Measurements from ENCODE around the gene GSDMA. TPM values are rescaled to one million over a fixed set of nuclear protein-coding genes. Genes with fewer than 3 reads are reported as not detected.

GSDMA gene
- total and polyA plus RNA-seq, 10 of the 15 experiments (the other 5 are each of a cell fraction or from before 2014, with no cell fraction given), result 0.04 to 0.11 TPM; not detected in 8

- no peak overlapping the region for H3K27ac ChIP-seq (ENCODE audit: control insufficient read depth, insufficient read depth)
- no peaks in the 10 kb centered on the region for H3K36me3 ChIP-seq (ENCODE audit: control insufficient read depth in 2 of 2, insufficient read depth in 2 of 2, low read length in 1 of 2)
- no peaks in the 10 kb centered on the region for H4K20me1 ChIP-seq (ENCODE audit: control insufficient read depth, insufficient read depth)
- in situ Hi-C loops (cut with MboI) (no loop called here), intact Hi-C loops (cut with micrococcal nuclease; ENCODE audit: unreplicated experiment) (no loop called here)
- no TSS peak for BruUV-seq (replicated peaks)
- ChIA-PET SMC1A (ENCODE audit: uncharacterized antibody, unreplicated experiment) (no interaction called here), RAD21 (ENCODE audit: unreplicated experiment) (no interaction called here), CTCF (interaction anchor here (0.7 kb wide), 1 partner anchor 14 kb away, joined by 3 read pairs; the partner anchor contains the start of gene PSMD3), POLR2A (no interaction called here)
- DNase-seq (ENCODE audit: low read depth, low spot score), result no peak
- TF ChIP-seq JUND (IDR thresholded peaks at IDR 0.05; ENCODE audit: low read depth, low read length) (no peak), HDAC2 (IDR thresholded peaks at IDR 0.05) (no peak), CBX5 (IDR thresholded peaks at IDR 0.05; ENCODE audit: low read depth) (no peak), SREBF2 (IDR thresholded peaks at IDR 0.05; ENCODE audit: low read length) (no peak), TCF7 (IDR thresholded peaks at IDR 0.05; ENCODE audit: borderline replicate concordance) (no peak), POLR2A (IDR thresholded peaks at IDR 0.05; ENCODE audit: low read depth, low read length) (no peak), GABPA (IDR thresholded peaks at IDR 0.05; ENCODE audit: low read depth) (no peak), CBFB (IDR thresholded peaks at IDR 0.05; ENCODE audit: low read depth) (no peak), NR2C1 (IDR thresholded peaks at IDR 0.05) (no peak), SMARCA5 (IDR thresholded peaks at IDR 0.05) (no peak), BHLHE40 (IDR thresholded peaks at IDR 0.05; ENCODE audit: borderline replicate concordance in 1 of 2, low read depth in 2 of 2, low read length in 1 of 2) (no peak), ZSCAN29 (IDR thresholded peaks at IDR 0.05) (no peak), FOS (IDR thresholded peaks at IDR 0.05; ENCODE audit: borderline replicate concordance, extremely low read depth, insufficient read length) (no peak)
- TF ChIP-seq, protein P1, sequence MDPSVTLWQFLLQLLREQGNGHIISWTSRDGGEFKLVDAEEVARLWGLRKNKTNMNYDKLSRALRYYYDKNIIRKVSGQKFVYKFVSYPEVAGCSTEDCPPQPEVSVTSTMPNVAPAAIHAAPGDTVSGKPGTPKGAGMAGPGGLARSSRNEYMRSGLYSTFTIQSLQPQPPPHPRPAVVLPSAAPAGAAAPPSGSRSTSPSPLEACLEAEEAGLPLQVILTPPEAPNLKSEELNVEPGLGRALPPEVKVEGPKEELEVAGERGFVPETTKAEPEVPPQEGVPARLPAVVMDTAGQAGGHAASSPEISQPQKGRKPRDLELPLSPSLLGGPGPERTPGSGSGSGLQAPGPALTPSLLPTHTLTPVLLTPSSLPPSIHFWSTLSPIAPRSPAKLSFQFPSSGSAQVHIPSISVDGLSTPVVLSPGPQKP (IDR thresholded peaks at IDR 0.05; ENCODE audit: low read depth, low read length), result no peak
- TF ChIP-seq, protein P2, sequence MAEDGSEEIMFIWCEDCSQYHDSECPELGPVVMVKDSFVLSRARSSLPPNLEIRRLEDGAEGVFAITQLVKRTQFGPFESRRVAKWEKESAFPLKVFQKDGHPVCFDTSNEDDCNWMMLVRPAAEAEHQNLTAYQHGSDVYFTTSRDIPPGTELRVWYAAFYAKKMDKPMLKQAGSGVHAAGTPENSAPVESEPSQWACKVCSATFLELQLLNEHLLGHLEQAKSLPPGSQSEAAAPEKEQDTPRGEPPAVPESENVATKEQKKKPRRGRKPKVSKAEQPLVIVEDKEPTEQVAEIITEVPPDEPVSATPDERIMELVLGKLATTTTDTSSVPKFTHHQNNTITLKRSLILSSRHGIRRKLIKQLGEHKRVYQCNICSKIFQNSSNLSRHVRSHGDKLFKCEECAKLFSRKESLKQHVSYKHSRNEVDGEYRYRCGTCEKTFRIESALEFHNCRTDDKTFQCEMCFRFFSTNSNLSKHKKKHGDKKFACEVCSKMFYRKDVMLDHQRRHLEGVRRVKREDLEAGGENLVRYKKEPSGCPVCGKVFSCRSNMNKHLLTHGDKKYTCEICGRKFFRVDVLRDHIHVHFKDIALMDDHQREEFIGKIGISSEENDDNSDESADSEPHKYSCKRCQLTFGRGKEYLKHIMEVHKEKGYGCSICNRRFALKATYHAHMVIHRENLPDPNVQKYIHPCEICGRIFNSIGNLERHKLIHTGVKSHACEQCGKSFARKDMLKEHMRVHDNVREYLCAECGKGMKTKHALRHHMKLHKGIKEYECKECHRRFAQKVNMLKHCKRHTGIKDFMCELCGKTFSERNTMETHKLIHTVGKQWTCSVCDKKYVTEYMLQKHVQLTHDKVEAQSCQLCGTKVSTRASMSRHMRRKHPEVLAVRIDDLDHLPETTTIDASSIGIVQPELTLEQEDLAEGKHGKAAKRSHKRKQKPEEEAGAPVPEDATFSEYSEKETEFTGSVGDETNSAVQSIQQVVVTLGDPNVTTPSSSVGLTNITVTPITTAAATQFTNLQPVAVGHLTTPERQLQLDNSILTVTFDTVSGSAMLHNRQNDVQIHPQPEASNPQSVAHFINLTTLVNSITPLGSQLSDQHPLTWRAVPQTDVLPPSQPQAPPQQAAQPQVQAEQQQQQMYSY (CRISPR knock-in tag; IDR thresholded peaks at IDR 0.05), result no peak
- TF ChIP-seq, protein P3, sequence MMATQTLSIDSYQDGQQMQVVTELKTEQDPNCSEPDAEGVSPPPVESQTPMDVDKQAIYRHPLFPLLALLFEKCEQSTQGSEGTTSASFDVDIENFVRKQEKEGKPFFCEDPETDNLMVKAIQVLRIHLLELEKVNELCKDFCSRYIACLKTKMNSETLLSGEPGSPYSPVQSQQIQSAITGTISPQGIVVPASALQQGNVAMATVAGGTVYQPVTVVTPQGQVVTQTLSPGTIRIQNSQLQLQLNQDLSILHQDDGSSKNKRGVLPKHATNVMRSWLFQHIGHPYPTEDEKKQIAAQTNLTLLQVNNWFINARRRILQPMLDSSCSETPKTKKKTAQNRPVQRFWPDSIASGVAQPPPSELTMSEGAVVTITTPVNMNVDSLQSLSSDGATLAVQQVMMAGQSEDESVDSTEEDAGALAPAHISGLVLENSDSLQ (IDR thresholded peaks at IDR 0.05), result no peak
- H3K9me3 ChIP-seq (replicated peaks; ENCODE audit: control insufficient read depth, insufficient read depth, low read length), result no peaks in the 10 kb centered on the region
- H2AFZ ChIP-seq (ENCODE audit: control insufficient read depth, low read depth, low read length), result no peak overlapping the region
- ATAC-seq, result no peak
- 50% methylated on average over 6 of the region's 6 CpGs for WGBS (ENCODE audit: insufficient coverage, insufficient replicate concordance, low lambda C conversion rate, missing lambda C conversion rate)
- no peak overlapping the region for H3K9ac ChIP-seq (ENCODE audit: control insufficient read depth, insufficient read depth, low read length)
- no peaks in the 10 kb centered on the region for H3K79me2 ChIP-seq (ENCODE audit: control insufficient read depth, insufficient read depth, low read length)
- H3K4me2 ChIP-seq (ENCODE audit: control insufficient read depth, insufficient read depth), result no peak overlapping the region
- peaks cover 0 to 4% of the 10 kb centered on the region in 2 experiments; a peak in 2 of 4 replicates for H3K27me3 ChIP-seq (replicated peaks in 1 of 2; ENCODE audit: control insufficient read depth in 2 of 2, insufficient read depth in 2 of 2, low read length in 1 of 2)
- no peak overlapping the region for H3K4me3 ChIP-seq
- no peak for FAIRE-seq
- no peaks in the 10 kb centered on the region; the same call in 1 of the 2 replicates for H3K4me1 ChIP-seq (ENCODE audit: control insufficient read depth, insufficient read depth, low read length)
Measured at GRCh38 chr17:39966771-39967170, 4.0 kb downstream of the GSDMA start.

Data from GM12878 (cell line).